IPS DF 6.9 (cell line): Measurements from ENCODE around the gene TDRD7.

Source experiments
- DNase-seq: peaks from one replicate; pipeline ENCODE4 v3.0.0-alpha.2; 2013; ENCODE audit warnings: low read depth, low spot score
- H3K27ac ChIP-seq: one replicate; pipeline ENCODE4 v1.5.1; 2013; ENCODE audit warnings: low read length, control low read depth
- H3K27me3 ChIP-seq: 2 replicates; pipeline ENCODE4 v1.6.1; 2013; ENCODE audit warnings: mild to moderate bottlenecking, low read length; ENCODE audit not compliant: control insufficient read depth, insufficient read depth
- H3K36me3 ChIP-seq: 2 replicates; pipeline ENCODE4 v1.6.1; 2013; ENCODE audit warnings: low read length; ENCODE audit not compliant: control insufficient read depth, insufficient read depth
- H3K4me1 ChIP-seq: 2 replicates; pipeline ENCODE4 v1.6.1; 2013; ENCODE audit warnings: low read length; ENCODE audit not compliant: control insufficient read depth, insufficient read depth
- H3K4me3 ChIP-seq: 2 replicates; pipeline ENCODE4 v1.5.1; 2013; ENCODE audit warnings: mild to moderate bottlenecking, low read length
- H3K9me3 ChIP-seq: 2 replicates; pipeline ENCODE4 v1.6.1; 2013; ENCODE audit warnings: low read length, inconsistent platforms; ENCODE audit not compliant: control insufficient read depth, insufficient read depth
- WGBS: extraction: QIAGEN DNeasy Blood & Tissue Kit; methylation state at CpG from one replicate; pipeline ENCODE4 v1.1.7; 2013; ENCODE audit warnings: mixed read lengths, missing lambda C conversion rate; ENCODE audit not compliant: insufficient read length, insufficient coverage; 5-methylcytosine and 5-hydroxymethylcytosine counted together

The TDRD7 gene

DNA sequence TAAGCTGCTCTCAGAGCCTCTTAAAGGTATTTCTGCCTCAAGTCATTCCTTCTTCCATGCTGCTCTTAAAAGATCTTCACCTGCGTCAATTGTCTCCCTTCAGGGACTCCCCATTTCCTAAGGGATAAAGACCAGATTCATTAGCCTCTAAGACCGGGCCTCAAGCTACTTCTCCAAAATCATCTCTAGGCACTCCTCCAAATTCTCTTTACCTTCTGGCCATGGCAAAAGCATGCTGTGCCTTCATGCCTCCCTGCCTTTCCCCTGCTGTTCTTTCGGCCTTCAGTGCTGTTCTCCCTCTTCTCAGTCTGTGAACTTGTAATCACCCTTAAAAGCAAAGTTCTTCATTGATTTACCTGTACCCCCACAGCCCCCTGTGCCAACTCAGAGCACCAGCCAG is 93.9 kb downstream of the TDRD7 start:
- no CpG with 5 or more reads among the region's 3 CpGs for WGBS
- no peaks in the 10 kb centered on the region for H3K4me1 ChIP-seq

GRCh38 chr9:97506306-97506705 is 94.4 kb downstream of the TDRD7 start:
- no peaks in the 10 kb centered on the region for H3K9me3 ChIP-seq
- WGBS, result no CpG with 5 or more reads among the region's 4 CpGs
- no peaks in the 10 kb centered on the region for H3K4me1 ChIP-seq
- H3K27me3 ChIP-seq, result peaks cover 19% of the 10 kb centered on the region
- H3K4me3 ChIP-seq, result no peak overlapping the region
- no peak overlapping the region for H3K27ac ChIP-seq
- no peaks in the 10 kb centered on the region for H3K36me3 ChIP-seq
- no peak for DNase-seq

More for the DNA sequence above, 93.9 kb downstream of the TDRD7 start:
- H3K4me3 ChIP-seq, result no peak overlapping the region
- H3K9me3 ChIP-seq, result no peaks in the 10 kb centered on the region
- no peak for DNase-seq
- no peak overlapping the region for H3K27ac ChIP-seq
- peaks cover 19% of the 10 kb centered on the region for H3K27me3 ChIP-seq
- H3K36me3 ChIP-seq, result no peaks in the 10 kb centered on the region

GRCh38 chr9:97506787-97507186 is 94.9 kb downstream of the TDRD7 start:
- Histone ChIP-seq H3K27ac (no peak overlapping the region), H3K27me3 (peaks cover 19% of the 10 kb centered on the region), H3K4me3 (no peak overlapping the region), H3K4me1 (no peaks in the 10 kb centered on the region), H3K36me3 (no peaks in the 10 kb centered on the region), H3K9me3 (no peaks in the 10 kb centered on the region)
- WGBS, result no CpG with 5 or more reads among the region's 1 CpG
- no peak for DNase-seq

DNA sequence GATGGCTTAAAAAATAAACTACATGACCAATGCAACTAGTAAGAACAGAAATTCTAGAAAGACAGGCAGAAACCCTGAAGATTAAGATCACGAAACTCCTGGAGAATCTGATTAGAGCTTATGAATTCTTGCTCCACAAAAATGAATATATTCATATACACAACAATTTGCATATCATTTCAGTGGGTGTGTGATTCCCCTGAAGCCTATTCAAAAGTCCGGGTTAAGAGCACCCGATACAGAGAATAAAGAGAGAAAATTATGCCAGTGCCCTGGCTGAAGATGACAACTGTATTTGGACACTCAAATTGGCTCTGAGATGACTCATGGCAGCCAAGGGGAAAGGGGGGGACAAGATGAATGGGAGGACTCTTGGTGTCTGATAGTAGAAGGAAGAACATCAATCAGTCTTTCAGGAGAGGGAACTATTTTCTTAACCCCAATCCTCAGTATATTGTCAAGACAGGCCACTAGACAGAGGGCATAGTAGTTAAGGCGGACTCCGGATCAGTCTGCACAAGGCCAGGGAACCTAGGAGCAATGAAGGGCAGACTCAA is 95.6 kb downstream of the TDRD7 start:
- Histone ChIP-seq H3K36me3 (no peaks in the 10 kb centered on the region), H3K9me3 (no peaks in the 10 kb centered on the region), H3K4me1 (no peaks in the 10 kb centered on the region), H3K4me3 (no peak overlapping the region), H3K27me3 (peaks cover 14% of the 10 kb centered on the region), H3K27ac (no peak overlapping the region)
- no CpG with 5 or more reads among the region's 5 CpGs for WGBS
- no peak for DNase-seq

- H3K27me3 ChIP-seq, result peaks cover 2% of the 10 kb centered on the region
- no peak overlapping the region for H3K4me3 ChIP-seq
- no peak overlapping the region for H3K27ac ChIP-seq
- H3K9me3 ChIP-seq, result no peaks in the 10 kb centered on the region
- no CpG with 5 or more reads among the region's 4 CpGs for WGBS
- no peak for DNase-seq
- H3K4me1 ChIP-seq, result no peaks in the 10 kb centered on the region
- H3K36me3 ChIP-seq, result no peaks in the 10 kb centered on the region
These were observed 97.0 kb downstream of the TDRD7 start for GRCh38 chr9:97508852-97509251.

- no peak overlapping the region for H3K27ac ChIP-seq
- H3K4me3 ChIP-seq, result no peak overlapping the region
- H3K36me3 ChIP-seq, result no peaks in the 10 kb centered on the region
- no peak for DNase-seq
- no peaks in the 10 kb centered on the region for H3K27me3 ChIP-seq
- H3K9me3 ChIP-seq, result no peaks in the 10 kb centered on the region
- no CpG with 5 or more reads among the region's 10 CpGs for WGBS
- H3K4me1 ChIP-seq, result no peaks in the 10 kb centered on the region
These were observed 99.1 kb downstream of the TDRD7 start for GRCh38 chr9:97510797-97511654.

DNA sequence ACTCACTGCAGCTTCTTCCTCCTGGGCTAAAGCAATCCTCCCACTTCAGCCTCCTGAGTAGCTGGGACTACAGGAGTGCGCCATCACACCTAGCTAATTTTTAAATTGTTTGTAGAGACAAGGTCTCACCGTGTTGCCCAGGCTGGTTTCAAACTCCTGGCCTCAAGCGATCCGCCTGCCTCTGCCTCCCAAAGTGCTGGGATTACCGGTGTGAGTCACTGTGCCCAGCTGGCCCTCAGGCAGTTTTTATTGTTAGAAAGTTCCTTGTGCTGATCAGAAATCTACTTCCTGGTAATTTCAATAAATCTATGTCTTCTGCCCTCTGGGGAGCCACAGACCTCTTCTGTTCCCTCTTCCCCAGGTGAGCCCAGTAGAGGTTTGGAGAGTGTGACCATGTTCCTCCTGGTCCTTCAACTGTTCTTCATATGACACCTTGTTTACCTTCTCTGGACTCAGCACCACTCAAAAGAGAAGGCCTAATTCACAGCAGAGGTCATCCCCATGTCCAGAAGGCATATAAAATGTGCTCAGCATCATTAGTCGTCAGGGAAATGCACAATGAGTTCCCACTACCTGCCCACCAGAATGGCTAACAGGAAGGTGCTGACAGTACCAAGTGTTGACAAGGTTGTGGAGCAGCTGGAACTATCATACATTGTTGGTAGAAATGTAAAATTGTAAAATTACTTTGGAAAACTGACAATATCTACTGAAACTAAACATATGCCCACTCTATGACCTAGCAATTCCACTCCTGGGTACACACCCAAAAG is 99.9 kb downstream of the TDRD7 start:
- H3K4me3 ChIP-seq, result no peak overlapping the region
- H3K27ac ChIP-seq, result no peak overlapping the region
- H3K27me3 ChIP-seq, result no peaks in the 10 kb centered on the region
- WGBS, result no CpG with 5 or more reads among the region's 6 CpGs
- no peaks in the 10 kb centered on the region for H3K4me1 ChIP-seq
- no peaks in the 10 kb centered on the region for H3K36me3 ChIP-seq
- no peak for DNase-seq
- H3K9me3 ChIP-seq, result no peaks in the 10 kb centered on the region

DNA sequence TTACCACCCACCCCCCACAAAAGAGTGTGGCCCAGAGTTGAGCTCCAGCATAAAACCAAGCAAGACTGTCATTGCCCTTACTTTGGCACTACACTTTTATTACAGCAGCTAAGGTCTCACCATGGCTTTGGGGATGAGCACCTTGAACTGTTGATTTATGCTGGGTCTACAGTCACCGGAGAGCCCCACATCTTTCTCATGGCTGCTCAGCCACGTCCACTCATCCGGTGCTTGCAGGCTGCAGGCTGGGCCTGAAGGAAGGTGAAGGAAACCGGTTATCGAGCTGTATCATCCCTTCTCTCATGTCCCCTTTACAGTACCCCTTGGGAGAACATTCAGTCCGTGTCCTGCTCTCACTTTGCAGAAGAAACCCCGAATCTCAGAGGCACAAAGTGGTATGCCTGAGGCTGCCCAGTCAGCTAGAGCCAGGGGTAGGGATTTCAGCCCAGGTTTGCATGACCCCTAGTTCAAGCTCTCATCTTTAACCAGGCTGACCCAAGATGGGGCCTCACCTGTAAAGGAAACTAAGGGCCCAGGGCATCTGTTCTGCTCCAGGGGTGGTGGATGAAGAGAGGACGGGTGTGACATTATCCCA is 101.2 kb downstream of the TDRD7 start:
- no peaks in the 10 kb centered on the region for H3K9me3 ChIP-seq
- no CpG with 5 or more reads among the region's 8 CpGs for WGBS
- no peak for DNase-seq
- H3K36me3 ChIP-seq, result no peaks in the 10 kb centered on the region
- no peaks in the 10 kb centered on the region for H3K4me1 ChIP-seq
- no peaks in the 10 kb centered on the region for H3K27me3 ChIP-seq
- H3K27ac ChIP-seq, result no peak overlapping the region
- no peak overlapping the region for H3K4me3 ChIP-seq

DNA sequence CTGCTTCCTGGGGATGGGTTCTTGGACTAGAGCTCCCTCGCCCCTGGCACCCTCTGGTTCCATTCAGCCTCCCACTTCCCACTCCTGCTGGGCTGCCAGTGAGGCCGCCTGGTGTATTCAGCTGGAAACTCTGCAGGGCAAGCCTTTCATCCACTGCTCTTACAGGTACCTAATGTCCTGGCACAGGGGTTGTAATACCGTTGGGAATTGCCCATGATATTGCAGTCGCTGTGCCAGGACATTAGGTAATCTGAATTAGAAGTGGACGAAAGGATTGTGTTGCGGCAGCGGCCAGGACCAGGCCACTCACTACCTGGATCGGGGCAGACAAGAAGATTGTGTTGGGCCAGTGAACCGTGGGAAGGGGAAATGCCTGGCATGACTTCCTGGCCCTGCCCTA is 102.6 kb downstream of the TDRD7 start:
- no peaks in the 10 kb centered on the region for H3K36me3 ChIP-seq
- H3K27me3 ChIP-seq, result no peaks in the 10 kb centered on the region
- H3K9me3 ChIP-seq, result no peaks in the 10 kb centered on the region
- no peak overlapping the region for H3K27ac ChIP-seq
- H3K4me1 ChIP-seq, result no peaks in the 10 kb centered on the region
- WGBS, result no CpG with 5 or more reads among the region's 9 CpGs
- no peak overlapping the region for H3K4me3 ChIP-seq
- no peak for DNase-seq

- Histone ChIP-seq H3K4me3 (no peak overlapping the region), H3K4me1 (no peaks in the 10 kb centered on the region), H3K9me3 (no peaks in the 10 kb centered on the region), H3K36me3 (no peaks in the 10 kb centered on the region), H3K27ac (no peak overlapping the region), H3K27me3 (no peaks in the 10 kb centered on the region)
- WGBS, result no CpG with 5 or more reads among the region's 6 CpGs
- DNase-seq, result no peak
These were observed 103.8 kb downstream of the TDRD7 start for GRCh38 chr9:97515662-97516061.
